CD14-positive monocyte (primary cell): ENCODE data around the gene CFAP299. TPM values are rescaled to one million over a fixed set of nuclear protein-coding genes. Genes with fewer than 3 reads are reported as not detected.

Experiments
- DNase-seq, 3 donors: peaks; one replicate each; pipeline ENCODE4 v3.0.0-alpha.2; 2011 to 2022
- H2AFZ ChIP-seq: 2 replicates; pipeline ENCODE4 v1.6.0; 2012; ENCODE audit warnings: mild to moderate bottlenecking, low read depth, low read length, inconsistent platforms; ENCODE audit not compliant: insufficient read depth, poor library complexity, severe bottlenecking
- H3K27ac ChIP-seq, 2 donors: 1 replicate in 1 of 2; 2 replicates in 1 of 2; pipeline ENCODE4 v1.5.1; 2012 to 2013; ENCODE audit warnings: low read length in 2 of 2, control low read depth in 1 of 2, inconsistent platforms in 1 of 2, low read depth in 1 of 2, mild to moderate bottlenecking in 1 of 2
- H3K27me3 ChIP-seq, 2 donors: one replicate each; pipeline versions ENCODE4 v1.6.0 to v1.6.1; 2011 to 2013; ENCODE audit warnings: low read length in 2 of 2; ENCODE audit not compliant: control insufficient read depth in 2 of 2, insufficient read depth in 2 of 2
- H3K36me3 ChIP-seq, 2 donors: replicated peaks in 1 of 2; 1 replicate in 1 of 2; 2 replicates in 1 of 2; pipeline versions ENCODE4 v1.5.1 to v1.6.1; 2012 to 2013; ENCODE audit warnings: low read length in 2 of 2, control low read depth in 1 of 2, inconsistent platforms in 1 of 2, mild to moderate bottlenecking in 1 of 2; ENCODE audit not compliant: insufficient read depth in 2 of 2, control insufficient read depth in 1 of 2
- H3K4me1 ChIP-seq, 2 donors: 1 replicate in 1 of 2; 2 replicates in 1 of 2; pipeline versions ENCODE4 v1.5.1 to v1.6.1; 2012 to 2013; ENCODE audit warnings: low read length in 2 of 2, control low read depth in 1 of 2, inconsistent platforms in 1 of 2, mild to moderate bottlenecking in 1 of 2, moderate library complexity in 1 of 2; ENCODE audit not compliant: insufficient read depth in 2 of 2, control insufficient read depth in 1 of 2
- H3K4me2 ChIP-seq: replicated peaks from 2 replicates; pipeline ENCODE3; 2012; ENCODE audit warnings: low read length, moderate library complexity, mild to moderate bottlenecking; ENCODE audit not compliant: poor library complexity, severe bottlenecking; ENCODE audit errors: extremely low read depth
- H3K4me3 ChIP-seq, 3 experiments: fragments of 200-600 bp in 1 of 3; sonication (generic) in 1 of 3; replicated peaks in 1 of 3; 1 replicate in 2 of 3; 2 replicates in 1 of 3; pipeline ENCODE4 v1.5.1; 2011 to 2013; ENCODE audit warnings: low read length in 3 of 3, mild to moderate bottlenecking in 3 of 3, control low read depth in 2 of 3, low read depth in 2 of 3, inconsistent platforms in 1 of 3, moderate library complexity in 1 of 3
- H3K79me2 ChIP-seq: 2 replicates; pipeline ENCODE4 v1.6.0; 2012; ENCODE audit warnings: mild to moderate bottlenecking, control low read depth, inconsistent platforms, low read length, moderate library complexity; ENCODE audit not compliant: insufficient read depth
- H3K9ac ChIP-seq: 2 replicates; pipeline ENCODE4 v1.6.0; 2017; ENCODE audit warnings: low read length, mild to moderate bottlenecking; ENCODE audit not compliant: insufficient read depth, poor library complexity, severe bottlenecking
- H3K9me3 ChIP-seq, 2 donors: replicated peaks in 1 of 2; 1 replicate in 1 of 2; 2 replicates in 1 of 2; pipeline versions ENCODE4 v1.5.1 to v1.6.1; 2012 to 2013; ENCODE audit warnings: low read length in 2 of 2, control low read depth in 1 of 2; ENCODE audit not compliant: control insufficient read depth in 1 of 2, insufficient read depth in 1 of 2
- H4K20me1 ChIP-seq: 2 replicates; pipeline ENCODE4 v1.6.0; 2012; ENCODE audit warnings: mild to moderate bottlenecking, low read length, control low read depth, moderate library complexity; ENCODE audit not compliant: insufficient read depth
- H3K27ac Mint-ChIP-seq, 7 donors: one replicate each; pipeline ENCODE4 v1.8.0; 2020; ENCODE audit warnings: mild to moderate bottlenecking in 7 of 7, mixed read lengths in 7 of 7, moderate library complexity in 6 of 7, inconsistent platforms in 2 of 7
- H3K27me3 Mint-ChIP-seq, 3 donors: one replicate each; pipeline ENCODE4 v1.8.0; 2021 to 2022; ENCODE audit warnings: low read depth in 3 of 3, mild to moderate bottlenecking in 3 of 3, mixed read lengths in 3 of 3, moderate library complexity in 3 of 3, inconsistent platforms in 1 of 3
- H3K36me3 Mint-ChIP-seq, 2 donors: one replicate each; pipeline ENCODE4 v1.8.0; 2020; ENCODE audit warnings: mixed read lengths in 2 of 2, inconsistent platforms in 1 of 2, mild to moderate bottlenecking in 1 of 2
- H3K4me1 Mint-ChIP-seq: one replicate; pipeline ENCODE4 v1.8.0; 2020; ENCODE audit warnings: mild to moderate bottlenecking, mixed read lengths
- H3K4me3 Mint-ChIP-seq, 2 donors: one replicate each; pipeline ENCODE4 v1.8.0; 2020; ENCODE audit warnings: mild to moderate bottlenecking in 2 of 2, mixed read lengths in 2 of 2, moderate library complexity in 1 of 2
- H3K9me3 Mint-ChIP-seq, 7 donors: one replicate each; pipeline ENCODE4 v1.8.0; 2020 to 2022; ENCODE audit warnings: mixed read lengths in 7 of 7, mild to moderate bottlenecking in 6 of 7, moderate library complexity in 6 of 7, inconsistent platforms in 2 of 7
- intact Hi-C, 2 donors: fragments of 100-400 bp; cut with micrococcal nuclease; formaldehyde crosslinking; loops; one replicate each; pipeline versions ENCODE4 v1.15.0 to v1.15.1; 2023
- polyA plus RNA-seq, 3 donors: library from polyadenylated mRNA; depleted of rRNA in 1 of 3; unstranded in 2 of 3; stranded (reverse) in 1 of 3; fragments of 300-500 nt in 2 of 3; fragments of >200 nt in 1 of 3; fragmentation: Illumina TruSeq in 2 of 3; gene quantifications; 1 replicate in 2 of 3; 2 replicates in 1 of 3; pipeline ENCODE4 v1.2.3, GENCODE V29; 2012 to 2021
- TF ChIP-seq, protein P1 (sequence below): fragments of 200-600 bp; IDR thresholded peaks from one replicate; pipeline ENCODE4 v1.8.0; 2022; ENCODE audit warnings: antibody characterized with exemption, mild to moderate bottlenecking

CFAP299 gene
- polyA plus RNA-seq, 3 donors: not detected

DNA sequence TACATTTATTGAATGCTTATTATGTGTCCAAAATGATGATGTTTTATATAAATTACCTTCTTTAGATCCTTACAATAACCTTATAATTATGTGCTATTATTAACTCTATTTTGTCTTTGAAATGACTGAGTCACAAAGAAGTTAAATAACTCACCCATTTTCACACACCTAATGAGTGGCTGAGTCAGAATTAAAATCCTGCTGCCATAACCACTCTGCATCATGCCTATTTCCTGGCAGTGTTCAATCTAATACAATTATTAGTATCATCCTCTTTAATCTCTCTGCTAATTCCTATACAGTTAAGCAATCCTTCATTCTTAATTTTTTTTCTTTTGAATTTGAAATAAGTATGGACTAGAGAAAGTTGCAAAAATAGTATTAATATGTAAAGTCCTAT, 342.9 kb downstream of the CFAP299 start:
- Histone ChIP-seq H3K9ac (no peak overlapping the region), H3K4me3 (no peak overlapping the region), H3K4me1 (no peaks in the 10 kb centered on the region), H3K4me2 (no peak overlapping the region), H3K27me3 (no peaks in the 10 kb centered on the region), H3K27ac (no peak overlapping the region), H3K9me3 (peaks cover 3 to 6% of the 10 kb centered on the region in 2 donors), H2AFZ (no peak overlapping the region), H4K20me1 (no peaks in the 10 kb centered on the region), H3K36me3 (no peaks in the 10 kb centered on the region), H3K79me2 (no peaks in the 10 kb centered on the region)
- no peak for DNase-seq
- intact Hi-C loops: no loop called here
- no peak overlapping the region for H3K27ac Mint-ChIP-seq
- peaks cover 0 to 5% (median 0%) of the 10 kb centered on the region in 7 donors for H3K9me3 Mint-ChIP-seq
- H3K4me1 Mint-ChIP-seq: no peaks in the 10 kb centered on the region
- H3K27me3 Mint-ChIP-seq: peaks cover 0 to 2% (median 0%) of the 10 kb centered on the region in 3 donors
- H3K4me3 Mint-ChIP-seq: no peak overlapping the region
- no peaks in the 10 kb centered on the region for H3K36me3 Mint-ChIP-seq
- TF ChIP-seq, protein P1, sequence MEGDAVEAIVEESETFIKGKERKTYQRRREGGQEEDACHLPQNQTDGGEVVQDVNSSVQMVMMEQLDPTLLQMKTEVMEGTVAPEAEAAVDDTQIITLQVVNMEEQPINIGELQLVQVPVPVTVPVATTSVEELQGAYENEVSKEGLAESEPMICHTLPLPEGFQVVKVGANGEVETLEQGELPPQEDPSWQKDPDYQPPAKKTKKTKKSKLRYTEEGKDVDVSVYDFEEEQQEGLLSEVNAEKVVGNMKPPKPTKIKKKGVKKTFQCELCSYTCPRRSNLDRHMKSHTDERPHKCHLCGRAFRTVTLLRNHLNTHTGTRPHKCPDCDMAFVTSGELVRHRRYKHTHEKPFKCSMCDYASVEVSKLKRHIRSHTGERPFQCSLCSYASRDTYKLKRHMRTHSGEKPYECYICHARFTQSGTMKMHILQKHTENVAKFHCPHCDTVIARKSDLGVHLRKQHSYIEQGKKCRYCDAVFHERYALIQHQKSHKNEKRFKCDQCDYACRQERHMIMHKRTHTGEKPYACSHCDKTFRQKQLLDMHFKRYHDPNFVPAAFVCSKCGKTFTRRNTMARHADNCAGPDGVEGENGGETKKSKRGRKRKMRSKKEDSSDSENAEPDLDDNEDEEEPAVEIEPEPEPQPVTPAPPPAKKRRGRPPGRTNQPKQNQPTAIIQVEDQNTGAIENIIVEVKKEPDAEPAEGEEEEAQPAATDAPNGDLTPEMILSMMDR: no peak

DNA sequence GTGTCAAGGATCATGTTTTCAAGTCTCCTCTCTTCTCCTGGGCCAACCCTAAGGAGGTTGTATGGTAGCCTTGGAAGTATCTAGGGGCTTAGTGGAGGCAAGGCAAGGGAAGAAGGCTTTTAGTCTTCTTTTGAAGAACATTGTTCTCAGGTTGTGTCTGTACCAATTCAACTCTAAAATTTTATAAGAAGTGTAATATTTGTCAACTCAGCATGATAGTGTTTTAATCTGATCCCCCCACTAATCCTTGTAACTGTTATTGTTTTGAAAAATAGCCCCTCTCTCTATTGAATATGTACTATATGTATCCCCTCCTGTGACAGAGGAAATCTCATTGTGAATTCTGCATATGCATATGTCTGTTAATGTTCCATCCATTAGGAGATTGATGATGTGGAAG, 345.4 kb downstream of the CFAP299 start:
- Mint-ChIP-seq H3K9me3 (peaks cover 0 to 4% (median 0%) of the 10 kb centered on the region in 7 donors), H3K4me3 (no peak overlapping the region), H3K36me3 (no peaks in the 10 kb centered on the region), H3K27ac (no peak overlapping the region), H3K27me3 (no peaks in the 10 kb centered on the region), H3K4me1 (no peaks in the 10 kb centered on the region)
- no peak overlapping the region for H2AFZ ChIP-seq
- H3K4me3 ChIP-seq: no peak overlapping the region
- no peak overlapping the region for H3K4me2 ChIP-seq
- H3K9me3 ChIP-seq: peaks cover 0 to under 1% of the 10 kb centered on the region in 2 donors
- no peaks in the 10 kb centered on the region for H3K4me1 ChIP-seq
- intact Hi-C loops: no loop called here
- H3K27ac ChIP-seq: no peak overlapping the region
- H3K79me2 ChIP-seq: no peaks in the 10 kb centered on the region
- H4K20me1 ChIP-seq: no peaks in the 10 kb centered on the region
- H3K9ac ChIP-seq: no peak overlapping the region
- H3K36me3 ChIP-seq: no peaks in the 10 kb centered on the region
- H3K27me3 ChIP-seq: no peaks in the 10 kb centered on the region
- no peak for DNase-seq
- TF ChIP-seq, protein P1: no peak
